PC-3 (cell line): ENCODE data around the gene LRRN4CL. TPM values are rescaled to one million over a fixed set of nuclear protein-coding genes. Genes with fewer than 3 reads are reported as not detected.

ENCODE experiments used
- ATAC-seq: fragments of 200-7000 bp; cut with Tn5 transposase; 2 replicates; pipeline ENCODE4 v1.9.1; 2020; ENCODE audit warnings: mild to moderate bottlenecking, moderate library complexity
- BruUV-seq: library from RNA; stranded (reverse); fragments of 400-500 nt; replicated peaks from 2 replicates; lab custom pipeline; 2021; lab: Mats Ljungman, UMichigan
- CTCF ChIA-PET: fragments of 300-600 bp; sonication (Branson Sonifier 250); formaldehyde crosslinking; loops from one replicate; lab custom pipeline; 2022; ENCODE audit warnings: antibody characterized with exemption; lab: Charles Lee
- POLR2A ChIA-PET: fragments of 300-600 bp; sonication (Branson Sonifier 250); formaldehyde crosslinking; loops from one replicate; lab custom pipeline; 2022; ENCODE audit warnings: antibody characterized with exemption; ENCODE audit not compliant: unreplicated experiment; lab: Charles Lee
- DNase-seq: peaks from one replicate; pipeline ENCODE4 v3.0.0-alpha.2; 2015
- H2AFZ ChIP-seq: fragments of 300-600 bp; sonication (generic); 2 replicates; pipeline ENCODE4 v1.6.0; 2016; ENCODE audit warnings: antibody characterized with exemption, low read length
- H3F3A ChIP-seq: fragments of 300-600 bp; sonication (generic); one replicate; pipeline ENCODE4 v1.6.0; 2017; ENCODE audit warnings: antibody characterized with exemption, low read length, control low read depth, mild to moderate bottlenecking; ENCODE audit not compliant: unreplicated experiment
- H3K27ac ChIP-seq: fragments of 300-600 bp; sonication (generic); 2 replicates; pipeline ENCODE4 v1.5.1; 2016; ENCODE audit warnings: mild to moderate bottlenecking, low read length
- H3K27me3 ChIP-seq: fragments of 300-600 bp; sonication (generic); 2 replicates; pipeline ENCODE4 v1.6.1; 2016; ENCODE audit warnings: low read length, mixed read lengths
- H3K36me3 ChIP-seq: fragments of 300-600 bp; sonication (generic); 2 replicates; pipeline ENCODE4 v1.6.1; 2016; ENCODE audit warnings: low read depth, mixed run types, low read length, mixed read lengths
- H3K4me1 ChIP-seq: fragments of 300-600 bp; sonication (generic); 2 replicates; pipeline ENCODE4 v1.5.1; 2016; ENCODE audit warnings: low read length; ENCODE audit not compliant: insufficient read depth
- H3K4me2 ChIP-seq: fragments of 300-600 bp; sonication (generic); 2 replicates; pipeline ENCODE4 v1.6.0; 2016; ENCODE audit warnings: low read length
- H3K4me3 ChIP-seq: fragments of 300-600 bp; sonication (generic); 2 replicates; pipeline ENCODE4 v1.5.1; 2016; ENCODE audit warnings: mild to moderate bottlenecking, low read length, mixed read lengths
- H3K79me2 ChIP-seq: fragments of 300-600 bp; sonication (generic); 2 replicates; pipeline ENCODE4 v1.6.1; 2017; ENCODE audit warnings: low read length, mixed read lengths
- H3K9ac ChIP-seq: fragments of 300-600 bp; sonication (generic); 2 replicates; pipeline ENCODE4 v1.6.0; 2016; ENCODE audit warnings: mild to moderate bottlenecking, low read length
- H3K9me2 ChIP-seq: fragments of 300-600 bp; sonication (generic); replicated peaks from 2 replicates; pipeline ENCODE4 v1.6.1; 2016; ENCODE audit warnings: mixed run types, low read length, mixed read lengths
- H3K9me3 ChIP-seq: fragments of 300-600 bp; sonication (generic); 2 replicates; pipeline ENCODE4 v1.6.1; 2016; ENCODE audit warnings: low read length, mixed read lengths
- H4K20me1 ChIP-seq: fragments of 300-600 bp; sonication (generic); 2 replicates; pipeline ENCODE4 v1.6.1; 2016; ENCODE audit warnings: low read length, mixed read lengths
- EZH2 ChIP-seq: fragments of 300-600 bp; sonication (generic); IDR thresholded peaks from one replicate; pipeline ENCODE4 v1.6.1; 2017; ENCODE audit warnings: antibody characterized with exemption, mild to moderate bottlenecking, low read length; ENCODE audit not compliant: unreplicated experiment
- EZH2phosphoT487 ChIP-seq: fragments of 300-600 bp; sonication (generic); IDR thresholded peaks from 2 replicates; pipeline ENCODE4 v1.6.1; 2018; ENCODE audit warnings: mild to moderate bottlenecking, antibody characterized with exemption, low read length, borderline replicate concordance
- intact Hi-C: fragments of 100-400 bp; cut with micrococcal nuclease; formaldehyde crosslinking; loops from 2 replicates; pipeline ENCODE4 v1.9.0; 2023
- total RNA-seq: library from RNA; depleted of rRNA; stranded (reverse); fragments of >200 nt; gene quantifications from 2 replicates; pipeline ENCODE4 v1.2.3, GENCODE V29; 2014
- TF ChIP-seq, protein P1 (sequence below): fragments of 300-600 bp; sonication (generic); conservative IDR thresholded peaks from 2 replicates; pipeline ENCODE4 v1.5.1; 2017; ENCODE audit warnings: antibody characterized with exemption, low read depth, mild to moderate bottlenecking, low read length

LRRN4CL gene
- total RNA-seq, 1 experiment from 2014 or later = 0.51 TPM

DNA sequence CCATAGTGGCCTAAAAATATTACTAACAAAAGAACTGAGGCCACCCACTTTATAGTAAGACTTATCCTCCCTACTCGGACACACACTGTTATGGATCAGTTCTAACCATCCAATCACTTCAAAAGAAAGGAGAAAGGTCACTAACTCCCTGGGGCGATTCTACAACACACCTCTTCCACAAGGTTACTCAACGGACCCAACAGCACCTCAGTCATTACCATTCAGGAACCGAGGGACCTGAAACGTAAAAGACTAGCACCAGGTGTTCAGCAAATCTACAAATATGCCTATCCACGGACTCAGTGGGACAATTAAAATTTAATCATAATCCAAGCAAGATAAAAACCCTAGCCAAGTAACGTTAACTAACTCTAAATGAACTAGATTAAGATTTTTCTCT is 36.3 kb upstream of the LRRN4CL start:
- H3K4me3 ChIP-seq = peak overlapping the region; percentile 91
- no peak overlapping the region for H2AFZ ChIP-seq
- ATAC-seq = no peak
- peaks cover 46% of the 10 kb centered on the region for H4K20me1 ChIP-seq
- peak overlapping the region; percentile 88 for H3K4me2 ChIP-seq
- intact Hi-C loops = loop anchor here (2.0 to 10.0 kb wide), 4 partner anchors 48 to 1459 kb away; partner anchors contain the start of genes SLC3A2, STIP1 and UBXN1
- H3F3A ChIP-seq = no peaks in the 10 kb centered on the region
- peaks cover 40% of the 10 kb centered on the region for H3K36me3 ChIP-seq
- peaks cover 83% of the 10 kb centered on the region for H3K79me2 ChIP-seq
- no peaks in the 10 kb centered on the region for H3K9me3 ChIP-seq
- CTCF ChIA-PET = no interaction called here
- no peak overlapping the region for H3K27ac ChIP-seq
- POLR2A ChIA-PET = interaction anchor here (0.7 kb wide), 3 partner anchors 48 to 135 kb away, joined by 3 to 5 read pairs (median 4); no protein-coding TSS in a partner anchor
- TSS peak; percentile 35 for BruUV-seq
- H3K4me1 ChIP-seq = peaks cover 9% of the 10 kb centered on the region
- peak overlapping the region; percentile 85 for H3K9ac ChIP-seq
- TF ChIP-seq EZH2phosphoT487 = no peak
- no peak for TF ChIP-seq EZH2
- TF ChIP-seq, protein P1, sequence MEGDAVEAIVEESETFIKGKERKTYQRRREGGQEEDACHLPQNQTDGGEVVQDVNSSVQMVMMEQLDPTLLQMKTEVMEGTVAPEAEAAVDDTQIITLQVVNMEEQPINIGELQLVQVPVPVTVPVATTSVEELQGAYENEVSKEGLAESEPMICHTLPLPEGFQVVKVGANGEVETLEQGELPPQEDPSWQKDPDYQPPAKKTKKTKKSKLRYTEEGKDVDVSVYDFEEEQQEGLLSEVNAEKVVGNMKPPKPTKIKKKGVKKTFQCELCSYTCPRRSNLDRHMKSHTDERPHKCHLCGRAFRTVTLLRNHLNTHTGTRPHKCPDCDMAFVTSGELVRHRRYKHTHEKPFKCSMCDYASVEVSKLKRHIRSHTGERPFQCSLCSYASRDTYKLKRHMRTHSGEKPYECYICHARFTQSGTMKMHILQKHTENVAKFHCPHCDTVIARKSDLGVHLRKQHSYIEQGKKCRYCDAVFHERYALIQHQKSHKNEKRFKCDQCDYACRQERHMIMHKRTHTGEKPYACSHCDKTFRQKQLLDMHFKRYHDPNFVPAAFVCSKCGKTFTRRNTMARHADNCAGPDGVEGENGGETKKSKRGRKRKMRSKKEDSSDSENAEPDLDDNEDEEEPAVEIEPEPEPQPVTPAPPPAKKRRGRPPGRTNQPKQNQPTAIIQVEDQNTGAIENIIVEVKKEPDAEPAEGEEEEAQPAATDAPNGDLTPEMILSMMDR = no peak
- H3K9me2 ChIP-seq = no peaks in the 10 kb centered on the region
- no peaks in the 10 kb centered on the region for H3K27me3 ChIP-seq
- DNase-seq = peak; percentile 40

DNA sequence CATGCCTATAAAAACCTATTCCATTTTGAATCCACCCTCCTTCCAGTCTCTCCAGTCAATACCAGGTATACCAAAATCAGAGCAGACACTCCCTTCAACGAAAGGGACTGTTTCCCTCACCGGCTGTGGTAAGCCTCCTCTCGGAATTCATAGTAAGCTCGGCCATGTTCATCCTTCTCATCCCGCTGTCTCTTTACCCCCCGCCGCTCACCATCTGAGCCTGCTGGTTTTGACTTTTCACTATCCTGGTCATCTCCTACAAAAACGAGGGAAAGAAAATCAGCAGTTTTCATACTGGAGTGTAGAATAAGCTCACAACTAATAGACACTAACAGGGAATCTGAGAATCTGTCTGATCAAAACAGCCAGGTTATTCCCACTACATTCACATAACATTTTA is 34.8 kb upstream of the LRRN4CL start:
- BruUV-seq = no TSS peak
- H3K9me3 ChIP-seq = no peaks in the 10 kb centered on the region
- intact Hi-C loops = loop anchor here (10.0 kb wide), 1 partner anchor 1461 kb away; the partner anchor contains the start of gene STIP1
- H3K9me2 ChIP-seq = no peaks in the 10 kb centered on the region
- H3K4me1 ChIP-seq = peaks cover 9% of the 10 kb centered on the region
- H3K4me3 ChIP-seq = peak overlapping the region; percentile 91
- no peak overlapping the region for H2AFZ ChIP-seq
- peak overlapping the region; percentile 85 for H3K9ac ChIP-seq
- H4K20me1 ChIP-seq = peaks cover 46% of the 10 kb centered on the region
- DNase-seq (no peak), ATAC-seq (no peak)
- TF ChIP-seq, protein P1 = no peak
- no peak for TF ChIP-seq EZH2
- no peak for TF ChIP-seq EZH2phosphoT487
- peaks cover 82% of the 10 kb centered on the region for H3K79me2 ChIP-seq
- H3K36me3 ChIP-seq = peaks cover 53% of the 10 kb centered on the region
- ChIA-PET POLR2A (interaction anchor here (0.7 kb wide), 1 partner anchor 92 kb away, joined by 3 read pairs; no protein-coding TSS in a partner anchor), CTCF (interaction anchor here (0.8 kb wide), 1 partner anchor 47 kb away, joined by 3 read pairs; the partner anchor contains the start of gene TAF6L)
- H3K4me2 ChIP-seq = peak overlapping the region; percentile 88
- H3F3A ChIP-seq = no peaks in the 10 kb centered on the region
- no peak overlapping the region for H3K27ac ChIP-seq
- no peaks in the 10 kb centered on the region for H3K27me3 ChIP-seq

DNA sequence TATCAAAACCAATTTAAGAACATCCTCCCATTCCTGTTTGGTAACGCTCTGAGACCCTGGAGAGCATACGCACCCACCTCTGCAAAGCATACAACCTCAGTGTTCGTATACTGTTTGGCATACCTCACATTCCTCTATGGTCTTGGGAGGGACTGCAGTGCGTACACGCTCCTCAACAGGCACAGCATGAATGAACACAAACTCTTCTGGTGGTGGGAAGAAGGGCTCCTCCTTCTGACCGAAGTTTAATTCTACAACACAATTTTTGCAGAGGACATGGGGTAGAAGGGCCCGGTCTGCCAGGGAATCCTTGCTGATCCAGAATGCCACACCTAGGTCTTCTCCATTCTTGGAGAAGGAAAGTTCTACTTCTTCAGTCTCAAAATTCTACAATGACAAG is 32.7 kb upstream of the LRRN4CL start:
- H3K9me3 ChIP-seq = no peaks in the 10 kb centered on the region
- intact Hi-C loops = loop anchor here (10.0 kb wide), 1 partner anchor 1463 kb away; the partner anchor contains the start of gene STIP1
- no peak overlapping the region for H3K9ac ChIP-seq
- ChIA-PET CTCF (no interaction called here), POLR2A (no interaction called here)
- DNase-seq (peak; percentile 40), ATAC-seq (peak; percentile 22; the same call in 1 of the 2 replicates)
- no peak overlapping the region for H3K4me2 ChIP-seq
- H3K36me3 ChIP-seq = peaks cover 68% of the 10 kb centered on the region
- H3K4me1 ChIP-seq = peaks cover 9% of the 10 kb centered on the region
- TF ChIP-seq EZH2 (no peak), EZH2phosphoT487 (no peak)
- TF ChIP-seq, protein P1 = peak; percentile 51
- H3F3A ChIP-seq = no peaks in the 10 kb centered on the region
- no peak overlapping the region for H3K4me3 ChIP-seq
- H3K27ac ChIP-seq = no peak overlapping the region
- no peaks in the 10 kb centered on the region for H3K27me3 ChIP-seq
- H3K79me2 ChIP-seq = peaks cover 82% of the 10 kb centered on the region
- peaks cover 46% of the 10 kb centered on the region for H4K20me1 ChIP-seq
- no peaks in the 10 kb centered on the region for H3K9me2 ChIP-seq
- TSS peak; percentile 34 for BruUV-seq
- H2AFZ ChIP-seq = no peak overlapping the region
